GM19023 (cell line): ENCODE results near the gene KCND3.

Experiments used
- ATAC-seq: cut with Tn5 transposase; IDR thresholded peaks from one replicate; pipeline ENCODE4 v1.9.1; 2021; ENCODE audit warnings: mild to moderate bottlenecking, moderate library complexity; ENCODE audit not compliant: unreplicated experiment

Gene KCND3

GRCh38 chr1:111961016-111961415 lies 28.5 kb downstream of the KCND3 start:
- ATAC-seq = no peak

GRCh38 chr1:111959436-111959835 lies 30.0 kb downstream of the KCND3 start:
- no peak for ATAC-seq

DNA sequence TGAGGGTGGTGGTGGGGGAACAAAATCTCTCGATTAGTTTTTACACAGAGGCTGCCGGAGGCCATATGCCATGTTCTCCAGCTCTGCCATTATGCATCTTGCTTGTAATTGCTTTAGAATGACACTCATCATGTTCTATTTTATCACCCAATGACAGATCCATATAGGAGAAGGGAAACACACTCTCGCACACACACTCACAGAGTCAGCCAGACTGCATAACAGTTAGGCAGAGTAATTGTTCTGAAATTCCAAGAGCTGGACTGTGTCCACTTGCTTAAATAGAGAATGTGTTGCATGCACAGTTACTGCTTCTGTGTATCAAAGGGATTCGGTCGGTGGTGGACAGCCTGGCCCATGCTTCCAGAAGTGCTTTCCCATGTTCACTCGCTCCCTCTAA lies 30.6 kb downstream of the KCND3 start:
- ATAC-seq = no peak

DNA sequence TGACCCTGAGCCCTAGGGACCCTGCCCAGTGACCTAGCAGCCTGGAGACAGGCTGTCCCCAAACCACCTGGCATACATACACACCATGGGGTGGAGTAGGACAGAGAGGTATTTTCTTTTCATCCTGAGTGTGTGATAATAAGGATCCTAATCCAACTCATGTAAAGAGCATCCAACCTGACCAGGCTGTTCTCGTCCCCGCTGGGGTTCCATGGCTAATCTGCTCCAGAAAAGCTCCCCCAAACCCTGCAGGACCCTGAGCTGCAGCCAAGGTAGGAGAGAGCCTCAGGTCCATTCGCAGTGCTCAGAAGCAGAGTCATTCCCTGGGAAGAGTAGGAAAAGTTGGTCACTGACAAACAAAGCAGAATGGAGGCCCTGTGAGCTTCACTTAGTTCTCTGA lies 31.4 kb downstream of the KCND3 start:
- no peak for ATAC-seq

GRCh38 chr1:111956155-111956771 lies 33.2 kb downstream of the KCND3 start:
- no peak for ATAC-seq

- ATAC-seq = no peak
Observed at GRCh38 chr1:111955755-111956154, 33.7 kb downstream of the KCND3 start.

DNA sequence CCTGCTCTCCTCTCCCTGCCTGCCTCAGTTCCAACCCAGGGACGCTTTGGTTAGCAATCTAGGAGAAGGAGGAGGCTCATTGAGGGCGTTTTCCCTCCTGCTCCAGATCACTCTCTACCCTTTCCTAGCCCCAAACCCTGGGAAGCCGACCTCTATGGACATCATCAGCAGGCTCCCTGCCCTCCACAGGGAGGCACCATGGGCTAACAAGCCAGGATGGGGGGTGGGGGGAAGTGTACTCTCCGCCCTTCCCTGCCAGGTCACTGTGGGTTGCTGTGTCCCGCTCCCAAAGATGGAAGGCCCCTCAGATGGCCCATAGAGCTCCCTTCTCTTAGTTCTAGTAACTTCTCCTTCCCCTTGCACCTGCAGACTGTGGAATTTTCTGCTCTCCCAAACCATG lies 35.7 kb downstream of the KCND3 start:
- ATAC-seq = no peak

DNA sequence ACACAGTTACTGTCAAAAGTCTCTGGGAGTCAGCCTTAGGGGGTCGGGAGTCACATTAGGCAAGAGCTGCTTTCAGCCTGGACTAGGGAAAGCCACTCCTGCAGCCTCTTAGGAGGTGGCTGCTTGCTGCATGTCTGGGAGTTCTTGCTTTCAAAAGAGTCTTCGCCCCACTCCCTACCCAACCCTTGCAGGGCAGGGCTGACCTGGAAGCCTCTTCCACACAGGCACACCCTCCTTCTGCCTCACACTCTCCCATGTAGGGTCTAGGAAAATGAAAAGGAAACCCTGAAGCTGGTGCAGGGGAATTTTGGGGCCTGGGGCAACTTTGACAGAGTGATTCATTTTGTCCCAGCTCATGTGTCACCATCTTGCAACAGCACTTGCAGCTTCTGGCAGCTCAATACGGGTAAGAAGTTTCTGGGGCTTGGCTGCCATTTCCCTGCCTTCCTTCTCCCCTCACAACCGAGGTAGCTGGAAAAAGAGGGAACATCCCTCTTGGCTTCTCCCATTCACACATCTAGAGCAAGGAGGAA lies 37.3 kb downstream of the KCND3 start:
- no peak for ATAC-seq

DNA sequence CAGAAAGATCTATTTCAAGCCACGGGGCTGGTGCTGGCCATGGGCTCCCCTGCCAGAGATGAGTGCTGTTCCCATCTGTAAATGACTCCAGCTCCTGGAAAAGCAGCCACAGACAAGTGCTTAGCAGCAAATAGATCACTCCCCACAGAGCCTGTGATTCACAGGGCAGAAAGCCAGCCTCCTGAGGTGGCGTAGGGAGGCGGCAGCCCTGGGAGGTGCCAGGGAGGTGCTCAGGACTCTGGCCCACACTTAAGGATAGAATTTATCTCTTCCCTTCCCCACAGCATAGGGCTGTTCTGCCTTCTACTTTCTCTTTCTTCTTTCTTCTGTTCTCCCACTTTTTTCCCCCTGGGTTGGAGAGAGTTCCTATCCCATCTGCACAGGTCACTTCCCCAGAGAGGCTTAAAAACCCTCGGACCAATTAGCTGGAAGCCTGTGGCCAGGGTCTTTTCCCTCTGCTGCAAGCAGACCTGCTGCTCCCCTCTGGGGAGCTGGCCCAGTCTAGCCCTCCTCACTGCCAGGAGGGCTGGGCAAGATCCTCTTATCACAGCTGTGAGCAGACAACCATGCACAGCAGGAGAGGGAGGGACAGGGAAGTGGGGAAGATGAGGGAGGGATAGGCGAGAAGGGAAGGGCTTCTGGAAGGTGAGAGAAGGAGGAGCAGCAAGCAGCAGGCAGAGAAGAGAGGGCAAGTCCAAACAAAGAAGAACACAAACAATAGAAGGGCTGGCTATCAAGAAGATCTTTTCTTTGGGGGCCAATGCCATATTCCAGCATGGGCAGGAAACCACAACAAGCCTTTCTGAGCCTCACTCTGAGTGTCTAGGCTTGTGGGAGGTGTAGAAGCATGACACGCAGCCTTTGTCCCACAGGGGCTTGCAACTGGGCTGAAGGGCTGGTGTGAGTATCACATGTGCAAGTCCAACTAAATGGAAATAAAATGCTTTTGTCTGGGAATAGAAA lies 41.0 kb downstream of the KCND3 start:
- no peak for ATAC-seq

GRCh38 chr1:111943846-111944749 lies 45.4 kb downstream of the KCND3 start:
- no peak for ATAC-seq

DNA sequence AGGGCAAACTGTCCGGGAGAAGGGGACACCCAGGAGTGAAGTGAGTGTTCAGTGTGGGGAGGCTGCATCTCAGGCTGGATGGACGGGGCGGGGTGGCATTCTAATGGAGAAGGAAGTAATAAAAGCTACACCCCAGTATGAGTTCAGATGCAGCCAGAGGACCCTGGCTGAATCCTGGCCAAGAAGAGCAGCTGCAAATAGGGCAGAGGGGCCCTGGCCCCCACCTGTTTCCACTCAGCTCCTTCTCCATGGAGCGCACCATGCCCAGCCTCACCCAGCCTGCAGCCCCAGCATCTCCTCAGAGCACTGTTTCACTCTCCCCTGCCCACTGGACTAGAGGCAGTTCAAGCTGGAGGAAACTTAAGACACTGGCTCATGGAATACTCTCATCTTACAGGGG lies 46.4 kb downstream of the KCND3 start:
- no peak for ATAC-seq

DNA sequence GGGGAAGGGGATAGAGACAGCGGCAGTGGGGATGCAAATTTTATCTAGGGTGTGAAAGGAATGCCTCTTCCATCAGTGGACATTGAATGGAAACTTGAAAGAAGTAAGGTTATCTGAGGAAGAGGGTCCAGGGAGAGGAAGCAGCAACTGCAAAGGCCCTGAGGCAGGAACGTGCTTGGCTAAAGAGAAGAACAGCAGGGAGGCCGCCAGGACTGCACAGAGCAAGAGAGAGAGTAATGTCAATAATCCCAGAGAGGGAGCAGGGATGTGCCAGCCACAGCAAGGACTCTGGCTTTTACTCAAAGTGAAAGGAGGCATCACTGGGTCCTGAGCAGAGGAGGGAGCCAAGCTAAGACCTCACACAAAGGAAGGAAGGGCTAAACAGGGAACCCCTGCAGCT lies 50.9 kb downstream of the KCND3 start:
- no peak for ATAC-seq

- no peak for ATAC-seq
Observed at GRCh38 chr1:111938123-111938522, 51.3 kb downstream of the KCND3 start.

DNA sequence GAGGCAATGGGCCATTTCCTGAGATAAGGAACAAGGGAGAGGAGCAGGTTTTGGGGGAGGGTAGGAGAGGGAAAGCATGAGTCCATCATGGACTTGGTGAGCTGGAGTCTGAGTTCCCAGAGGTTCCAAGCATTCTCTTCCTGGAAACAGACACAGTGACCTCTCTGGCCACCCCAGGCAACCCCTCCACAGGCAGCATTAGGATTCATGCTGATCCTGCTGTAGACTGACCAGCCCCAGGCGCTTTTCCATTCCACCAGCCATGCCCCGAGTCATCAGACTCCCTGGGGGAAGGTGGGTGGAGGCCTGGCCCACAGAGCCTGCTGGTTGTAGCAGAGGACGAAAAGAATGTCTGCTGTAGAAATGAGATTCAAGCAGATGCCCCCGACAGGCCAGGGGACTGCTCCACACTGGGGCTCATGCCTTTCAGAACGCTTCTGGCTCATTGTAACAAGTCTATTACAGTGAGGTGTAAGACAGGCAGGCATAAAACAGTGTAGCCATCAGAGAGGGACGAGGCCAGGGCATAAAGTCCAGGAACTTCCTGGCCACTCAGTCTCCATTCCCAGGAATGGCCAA lies 52.2 kb downstream of the KCND3 start:
- ATAC-seq = no peak

DNA sequence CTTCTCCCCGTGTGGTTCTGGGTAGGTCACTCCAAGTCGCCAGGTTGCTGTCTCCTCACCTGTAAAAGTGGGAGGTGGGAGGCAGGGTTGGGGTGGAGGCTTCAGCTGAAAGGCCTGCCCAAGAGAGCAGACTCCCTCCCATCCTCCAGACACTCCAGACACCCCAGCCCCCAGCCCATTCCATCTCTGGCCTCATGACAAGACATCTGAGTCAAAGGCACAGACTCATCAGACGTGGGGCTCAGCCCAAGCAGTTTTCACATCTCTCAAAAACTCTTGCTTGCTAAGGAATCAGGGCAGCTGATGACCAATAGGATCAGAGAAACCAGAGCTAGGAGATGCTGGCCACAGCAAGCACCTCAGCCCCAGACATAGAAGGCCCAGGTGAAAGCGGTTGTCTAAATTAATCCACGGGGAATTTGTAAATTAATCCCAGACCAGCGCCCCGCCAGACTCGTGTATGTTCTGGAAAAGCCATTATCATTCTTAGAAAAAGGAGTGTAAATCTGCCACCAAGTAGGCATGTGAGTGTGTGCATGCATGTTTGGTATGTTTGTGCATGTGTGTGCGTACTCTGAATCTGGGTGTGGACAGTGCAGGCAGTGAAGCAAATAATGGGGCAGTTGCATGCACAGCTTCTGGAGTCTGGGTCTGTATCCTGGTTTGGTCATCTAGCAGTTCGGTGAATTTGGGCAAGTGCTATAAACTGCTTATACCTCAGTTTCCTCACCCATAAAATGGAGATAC lies 55.2 kb downstream of the KCND3 start:
- ATAC-seq = no peak

GRCh38 chr1:111930356-111930755 lies 59.1 kb downstream of the KCND3 start:
- ATAC-seq = no peak

- ATAC-seq = no peak
Observed at GRCh38 chr1:111928531-111928930, 60.9 kb downstream of the KCND3 start.

DNA sequence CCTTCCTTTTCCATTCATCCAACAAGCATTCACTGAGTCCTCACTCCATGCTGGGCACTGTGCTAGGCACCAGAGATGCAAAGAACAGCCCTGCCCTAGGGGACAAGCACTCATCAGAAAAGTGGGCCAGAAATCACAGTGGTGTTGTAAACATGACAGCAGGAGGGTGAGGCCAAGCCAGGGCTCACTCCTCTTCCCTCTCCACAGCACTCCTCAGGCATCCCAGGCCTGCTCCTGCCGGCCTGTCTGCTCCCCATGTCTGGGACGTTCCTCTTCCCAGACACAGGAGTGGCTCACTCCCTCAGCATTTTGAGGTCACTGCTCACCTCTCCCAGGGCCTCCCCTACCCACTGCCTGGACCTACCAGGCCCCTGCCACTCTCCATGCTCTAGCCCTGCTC lies 61.8 kb downstream of the KCND3 start:
- no peak for ATAC-seq

DNA sequence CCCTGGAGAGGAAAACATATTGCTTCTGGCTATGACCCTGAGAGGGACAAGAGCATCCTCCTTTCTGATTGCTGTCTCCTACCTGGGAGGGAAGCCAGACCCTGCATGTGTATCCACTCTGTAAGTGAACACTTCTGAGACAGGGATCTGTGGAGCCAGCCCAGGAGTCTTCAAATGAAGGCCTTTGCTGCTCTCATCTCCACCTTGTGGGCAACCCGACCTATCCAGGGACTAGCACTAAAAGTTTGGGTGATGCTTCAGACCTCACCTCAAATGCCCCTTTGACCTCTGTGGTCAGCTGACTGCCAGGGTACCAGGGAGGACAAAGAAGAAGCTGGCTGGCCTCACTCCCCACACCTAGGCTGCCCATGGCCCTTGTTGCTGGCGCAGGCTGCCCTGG lies 64.7 kb downstream of the KCND3 start:
- no peak for ATAC-seq

DNA sequence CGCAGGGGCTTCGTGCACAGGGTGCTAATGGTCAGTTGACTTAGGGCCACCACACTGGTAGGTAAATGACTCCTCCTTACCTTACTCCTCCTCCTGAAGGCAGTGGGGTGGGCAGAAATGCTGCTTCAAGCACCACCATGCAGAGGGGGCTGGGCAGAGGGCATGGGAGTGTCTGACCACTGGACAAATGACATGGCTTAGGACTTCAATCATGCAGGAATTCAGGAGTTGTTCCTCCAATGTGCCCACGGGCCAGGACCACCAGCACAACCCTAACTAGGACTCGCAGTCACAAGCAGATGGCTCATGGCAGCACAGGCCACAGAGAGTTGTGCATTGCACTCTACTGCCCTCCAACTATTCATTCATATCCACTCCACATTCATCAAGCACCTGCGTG lies 65.7 kb downstream of the KCND3 start:
- no peak for ATAC-seq
